Thyroid gland (tissue), 4 donors: ENCODE data around the gene INSIG2. TPM values are rescaled to one million over a fixed set of nuclear protein-coding genes. Genes with fewer than 3 reads are reported as not detected.

Experiments used
- DNase-seq, 2 donors: peaks; one replicate each; pipeline ENCODE4 v3.0.0-alpha.2; 2019
- H3K27ac ChIP-seq, 3 donors: fragments of 200-600 bp; sonication (generic); 1 replicate in 2 of 3; 2 replicates in 1 of 3; pipeline ENCODE4 v1.5.1; 2016 to 2019; ENCODE audit warnings: mild to moderate bottlenecking in 1 of 3, moderate library complexity in 1 of 3
- H3K27me3 ChIP-seq: fragments of 200-600 bp; sonication (generic); one replicate; pipeline ENCODE4 v1.5.1; 2019
- H3K36me3 ChIP-seq, 2 donors: fragments of 200-600 bp; sonication (generic); one replicate each; pipeline ENCODE4 v1.5.1; 2016 to 2019
- H3K4me1 ChIP-seq, 2 donors: fragments of 200-600 bp; sonication (generic); one replicate each; pipeline ENCODE4 v1.5.1; 2017 to 2019
- H3K4me3 ChIP-seq, 3 donors: fragments of 200-600 bp; sonication (generic); replicated peaks in 1 of 3; 1 replicate in 2 of 3; 2 replicates in 1 of 3; pipeline ENCODE4 v1.5.1; 2016; ENCODE audit warnings: mild to moderate bottlenecking in 1 of 3
- H3K9me3 ChIP-seq: fragments of 200-600 bp; sonication (generic); one replicate; pipeline ENCODE4 v1.5.1; 2017
- CTCF ChIP-seq, 6 experiments: fragments of 200-600 bp in 3 of 6; fragments of 450-650 bp in 3 of 6; sonication (generic) in 3 of 6; IDR thresholded peaks; one replicate each; pipeline ENCODE4 v1.5.1; 2016 to 2019; ENCODE audit warnings: antibody characterized with exemption in 6 of 6, mild to moderate bottlenecking in 2 of 6, inconsistent platforms in 1 of 6, moderate library complexity in 1 of 6
- POLR2A ChIP-seq, 2 donors: fragments of 450-650 bp; IDR thresholded peaks; one replicate each; pipeline ENCODE4 v1.6.1; 2017; ENCODE audit warnings: antibody characterized with exemption in 2 of 2, mild to moderate bottlenecking in 2 of 2, moderate library complexity in 1 of 2
- WGBS, 2 donors: methylation state at CpG; one replicate each; pipeline ENCODE4 v1.1.5; 2017; 5-methylcytosine and 5-hydroxymethylcytosine counted together
- intact Hi-C: fragments of 100-400 bp; cut with DNase I; formaldehyde crosslinking; loops from one replicate; pipeline ENCODE4 v1.15.1; 2023
- total RNA-seq, 4 donors: library from RNA; depleted of rRNA; stranded (reverse); fragments of >200 nt; gene quantifications; one replicate each; pipeline ENCODE4 v1.2.3, GENCODE V29; 2016

INSIG2 gene
- total RNA-seq, 4 donors from 2014 or later = 14.3 to 22.8 (median 17.0) TPM

GRCh38 chr2:118065015-118065706, 23.1 kb upstream of the INSIG2 start:
- TF ChIP-seq CTCF (IDR thresholded peaks at IDR 0.05) (no peak), POLR2A (IDR thresholded peaks at IDR 0.05) (no peak)
- Histone ChIP-seq H3K4me1 (no peaks in the 10 kb centered on the region), H3K4me3 (no peak overlapping the region), H3K27me3 (no peaks in the 10 kb centered on the region), H3K27ac (no peak overlapping the region), H3K9me3 (no peaks in the 10 kb centered on the region), H3K36me3 (no peaks in the 10 kb centered on the region)
- WGBS, 2 donors = 77 to 86% methylated on average over 5 of the region's 5 CpGs
- no peak for DNase-seq
- intact Hi-C loops = no loop called here

GRCh38 chr2:118065921-118066511, 22.3 kb upstream of the INSIG2 start:
- no peaks in the 10 kb centered on the region for H3K36me3 ChIP-seq
- no peaks in the 10 kb centered on the region for H3K4me1 ChIP-seq
- no peak for TF ChIP-seq POLR2A (IDR thresholded peaks at IDR 0.05)
- no peak for TF ChIP-seq CTCF (IDR thresholded peaks at IDR 0.05)
- intact Hi-C loops = no loop called here
- H3K27ac ChIP-seq = no peak overlapping the region
- no peak overlapping the region for H3K4me3 ChIP-seq
- DNase-seq = no peak
- H3K27me3 ChIP-seq = no peaks in the 10 kb centered on the region
- H3K9me3 ChIP-seq = no peaks in the 10 kb centered on the region
- WGBS, 2 donors = 80% methylated on average over 8 of the region's 8 CpGs

GRCh38 chr2:118077636-118078247, 10.5 kb upstream of the INSIG2 start:
- Histone ChIP-seq H3K36me3 (no peaks in the 10 kb centered on the region), H3K4me3 (no peak overlapping the region), H3K9me3 (no peaks in the 10 kb centered on the region), H3K27ac (no peak overlapping the region), H3K4me1 (no peaks in the 10 kb centered on the region), H3K27me3 (no peaks in the 10 kb centered on the region)
- intact Hi-C loops = no loop called here
- WGBS, 2 donors = 85% methylated on average over 9 of the region's 9 CpGs
- no peak for DNase-seq
- no peak for TF ChIP-seq CTCF (IDR thresholded peaks at IDR 0.05)
- TF ChIP-seq POLR2A (IDR thresholded peaks at IDR 0.05) = no peak

- Histone ChIP-seq H3K36me3 (no peaks in the 10 kb centered on the region), H3K9me3 (no peaks in the 10 kb centered on the region), H3K27ac (no peak overlapping the region), H3K27me3 (no peaks in the 10 kb centered on the region), H3K4me3 (no peak overlapping the region), H3K4me1 (no peaks in the 10 kb centered on the region)
- TF ChIP-seq POLR2A (IDR thresholded peaks at IDR 0.05) = no peak
- TF ChIP-seq CTCF (IDR thresholded peaks at IDR 0.05) = no peak
- DNase-seq = no peak
- intact Hi-C loops = no loop called here
- WGBS, 2 donors = 58 to 68% methylated on average over 3 of the region's 3 CpGs
Measured at GRCh38 chr2:118078734-118079133, 9.5 kb upstream of the INSIG2 start.

GRCh38 chr2:118084491-118085089, 3.7 kb upstream of the INSIG2 start:
- no peaks in the 10 kb centered on the region for H3K27me3 ChIP-seq

More at GRCh38 chr2:118084491-118085089, 3.7 kb upstream of the INSIG2 start:
- no peak for DNase-seq
- TF ChIP-seq CTCF (IDR thresholded peaks at IDR 0.05) (no peak), POLR2A (IDR thresholded peaks at IDR 0.05) (no peak)
- 82 to 86% methylated on average over 5 of the region's 5 CpGs for WGBS, 2 donors
- Histone ChIP-seq H3K36me3 (no peaks in the 10 kb centered on the region), H3K4me3 (no peak overlapping the region), H3K9me3 (no peaks in the 10 kb centered on the region), H3K4me1 (peaks cover 3 to 6% of the 10 kb centered on the region in 2 donors), H3K27ac (no peak overlapping the region)
- intact Hi-C loops = no loop called here
